ENCODE results near the gene KCNAB2. TPM values are rescaled to one million over a fixed set of nuclear protein-coding genes. Genes with fewer than 3 reads are reported as not detected.

The KCNAB2 gene
- total RNA-seq, 2 donors from 2014 or later: 13.5 to 21.8 TPM

- intact Hi-C loops (cut with DNase I): no loop called here
Measured at GRCh38 chr1:6100861-6101783, 55.4 kb downstream of the KCNAB2 start.

GRCh38 chr1:6101826-6102531 is 56.3 kb downstream of the KCNAB2 start:
- no peak for DNase-seq (ENCODE audit: low spot score)
- intact Hi-C loops (cut with DNase I): no loop called here

More at GRCh38 chr1:6100861-6101783, 55.4 kb downstream of the KCNAB2 start:
- no peak for DNase-seq (ENCODE audit: low spot score)

- intact Hi-C loops (cut with DNase I): no loop called here
- DNase-seq (ENCODE audit: low spot score): no peak
Measured at GRCh38 chr1:6102532-6102845, 56.8 kb downstream of the KCNAB2 start.

GRCh38 chr1:6103111-6103853 is 57.6 kb downstream of the KCNAB2 start:
- DNase-seq (ENCODE audit: low spot score): no peak
- intact Hi-C loops (cut with DNase I): no loop called here

- intact Hi-C loops (cut with DNase I): no loop called here
- no peak for DNase-seq (ENCODE audit: low spot score)
Measured at GRCh38 chr1:6103854-6104530, 58.3 kb downstream of the KCNAB2 start.

- intact Hi-C loops (cut with DNase I): no loop called here
- no peak for DNase-seq (ENCODE audit: low spot score)
Measured at GRCh38 chr1:6104631-6105030, 58.9 kb downstream of the KCNAB2 start.

- intact Hi-C loops (cut with DNase I): no loop called here
- no peak for DNase-seq (ENCODE audit: low spot score)
Measured at GRCh38 chr1:6105218-6105679, 59.6 kb downstream of the KCNAB2 start.

GRCh38 chr1:6105763-6106162 is 60.1 kb downstream of the KCNAB2 start:
- DNase-seq (ENCODE audit: low spot score): no peak
- intact Hi-C loops (cut with DNase I): no loop called here

- intact Hi-C loops (cut with DNase I): no loop called here
- DNase-seq (ENCODE audit: low spot score): no peak
Measured at GRCh38 chr1:6106321-6106731, 60.6 kb downstream of the KCNAB2 start.

- intact Hi-C loops (cut with DNase I): no loop called here
- no peak for DNase-seq (ENCODE audit: low spot score)
Measured at GRCh38 chr1:6106977-6107376, 61.3 kb downstream of the KCNAB2 start.

- intact Hi-C loops (cut with DNase I): no loop called here
- no peak for DNase-seq (ENCODE audit: low spot score)
Measured at GRCh38 chr1:6107409-6108356, 62.0 kb downstream of the KCNAB2 start.

GRCh38 chr1:6108476-6108875 is 62.8 kb downstream of the KCNAB2 start:
- intact Hi-C loops (cut with DNase I): no loop called here
- DNase-seq (ENCODE audit: low spot score): no peak

GRCh38 chr1:6108937-6109614 is 63.4 kb downstream of the KCNAB2 start:
- intact Hi-C loops (cut with DNase I): no loop called here
- no peak for DNase-seq (ENCODE audit: low spot score)

- DNase-seq (ENCODE audit: low spot score): no peak
- intact Hi-C loops (cut with DNase I): no loop called here
Measured at GRCh38 chr1:6109688-6110087, 64.0 kb downstream of the KCNAB2 start.

GRCh38 chr1:6110326-6110725 is 64.6 kb downstream of the KCNAB2 start:
- DNase-seq (ENCODE audit: low spot score): no peak
- intact Hi-C loops (cut with DNase I): no loop called here

GRCh38 chr1:6111571-6111970 is 65.9 kb downstream of the KCNAB2 start:
- intact Hi-C loops (cut with DNase I): no loop called here

GRCh38 chr1:6111991-6112689 is 66.5 kb downstream of the KCNAB2 start:
- DNase-seq (ENCODE audit: low spot score): no peak
- intact Hi-C loops (cut with DNase I): no loop called here

More at GRCh38 chr1:6111571-6111970, 65.9 kb downstream of the KCNAB2 start:
- DNase-seq (ENCODE audit: low spot score): no peak

Measured in posterior vena cava (tissue), 2 donors.